Measurements from ENCODE around the gene SUCLG1. TPM values are rescaled to one million over a fixed set of nuclear protein-coding genes. Genes with fewer than 3 reads are reported as not detected.

Gene SUCLG1
- total RNA-seq, result 126 TPM

- Histone ChIP-seq H3K36me3 (ENCODE audit: control insufficient read depth in 3 of 3, insufficient read depth in 3 of 3, low read length in 3 of 3) (no peaks in the 10 kb centered on the region), H3K9me3 (ENCODE audit: control insufficient read depth in 3 of 3, low read length in 3 of 3) (no peaks in the 10 kb centered on the region), H3K4me1 (ENCODE audit: control insufficient read depth in 3 of 3, insufficient read depth in 3 of 3, low read length in 3 of 3) (peaks cover 19 to 22% (median 22%) of the 10 kb centered on the region in 3 donors), H3K4me3 (ENCODE audit: low read length in 3 of 3) (peak within 1 kb of the TSS; percentile 77 to 88 (median 86)), H3K9ac (ENCODE audit: low read depth in 1 of 3, low read length in 3 of 3) (peak within 1 kb of the TSS; percentile 85 to 98 (median 92)), H3K27me3 (ENCODE audit: control insufficient read depth in 3 of 3, insufficient read depth in 3 of 3, low read length in 3 of 3) (no peaks in the 10 kb centered on the region), H3K27ac (ENCODE audit: low read depth, low read length) (peak within 1 kb of the TSS; percentile 95)
Measured at GRCh38 chr2:84459018-84459943, at the start of gene SUCLG1. TSS of gene SUCLG1 (minus strand) at chr2:84459280. CDS start at chr2:84459269, 11 bp downstream.

GRCh38 chr2:84498150-84498799 is 39.2 kb upstream of the SUCLG1 start:
- Histone ChIP-seq H3K36me3 (ENCODE audit: control insufficient read depth in 3 of 3, insufficient read depth in 3 of 3, low read length in 3 of 3) (no peaks in the 10 kb centered on the region), H3K9me3 (ENCODE audit: control insufficient read depth in 3 of 3, low read length in 3 of 3) (no peaks in the 10 kb centered on the region), H3K4me3 (ENCODE audit: low read length in 3 of 3) (no peak overlapping the region), H3K27ac (ENCODE audit: low read depth, low read length) (no peak overlapping the region), H3K27me3 (ENCODE audit: control insufficient read depth in 3 of 3, insufficient read depth in 3 of 3, low read length in 3 of 3) (no peaks in the 10 kb centered on the region), H3K9ac (ENCODE audit: low read depth in 1 of 3, low read length in 3 of 3) (no peak overlapping the region), H3K4me1 (ENCODE audit: control insufficient read depth in 3 of 3, insufficient read depth in 3 of 3, low read length in 3 of 3) (no peaks in the 10 kb centered on the region)

- Histone ChIP-seq H3K36me3 (ENCODE audit: control insufficient read depth in 3 of 3, insufficient read depth in 3 of 3, low read length in 3 of 3) (no peaks in the 10 kb centered on the region), H3K9ac (ENCODE audit: low read depth in 1 of 3, low read length in 3 of 3) (no peak overlapping the region), H3K4me1 (ENCODE audit: control insufficient read depth in 3 of 3, insufficient read depth in 3 of 3, low read length in 3 of 3) (no peaks in the 10 kb centered on the region), H3K9me3 (ENCODE audit: control insufficient read depth in 3 of 3, low read length in 3 of 3) (no peaks in the 10 kb centered on the region), H3K27ac (ENCODE audit: low read depth, low read length) (no peak overlapping the region), H3K27me3 (ENCODE audit: control insufficient read depth in 3 of 3, insufficient read depth in 3 of 3, low read length in 3 of 3) (no peaks in the 10 kb centered on the region), H3K4me3 (ENCODE audit: low read length in 3 of 3) (no peak overlapping the region)
Measured at GRCh38 chr2:84497285-84497684, 38.2 kb upstream of the SUCLG1 start.

GRCh38 chr2:84496386-84496785 is 37.3 kb upstream of the SUCLG1 start:
- Histone ChIP-seq H3K27me3 (ENCODE audit: control insufficient read depth in 3 of 3, insufficient read depth in 3 of 3, low read length in 3 of 3) (no peaks in the 10 kb centered on the region), H3K9ac (ENCODE audit: low read depth in 1 of 3, low read length in 3 of 3) (no peak overlapping the region), H3K4me1 (ENCODE audit: control insufficient read depth in 3 of 3, insufficient read depth in 3 of 3, low read length in 3 of 3) (no peaks in the 10 kb centered on the region), H3K4me3 (ENCODE audit: low read length in 3 of 3) (no peak overlapping the region), H3K36me3 (ENCODE audit: control insufficient read depth in 3 of 3, insufficient read depth in 3 of 3, low read length in 3 of 3) (no peaks in the 10 kb centered on the region), H3K9me3 (ENCODE audit: control insufficient read depth in 3 of 3, low read length in 3 of 3) (no peaks in the 10 kb centered on the region), H3K27ac (ENCODE audit: low read depth, low read length) (no peak overlapping the region)

GRCh38 chr2:84495539-84496146 is 36.6 kb upstream of the SUCLG1 start:
- Histone ChIP-seq H3K27ac (ENCODE audit: low read depth, low read length) (no peak overlapping the region), H3K4me3 (ENCODE audit: low read length in 3 of 3) (no peak overlapping the region), H3K27me3 (ENCODE audit: control insufficient read depth in 3 of 3, insufficient read depth in 3 of 3, low read length in 3 of 3) (no peaks in the 10 kb centered on the region), H3K9me3 (ENCODE audit: control insufficient read depth in 3 of 3, low read length in 3 of 3) (no peaks in the 10 kb centered on the region), H3K36me3 (ENCODE audit: control insufficient read depth in 3 of 3, insufficient read depth in 3 of 3, low read length in 3 of 3) (no peaks in the 10 kb centered on the region), H3K9ac (ENCODE audit: low read depth in 1 of 3, low read length in 3 of 3) (no peak overlapping the region), H3K4me1 (ENCODE audit: control insufficient read depth in 3 of 3, insufficient read depth in 3 of 3, low read length in 3 of 3) (no peaks in the 10 kb centered on the region)

GRCh38 chr2:84494070-84494469 is 35.0 kb upstream of the SUCLG1 start:
- Histone ChIP-seq H3K9ac (ENCODE audit: low read depth in 1 of 3, low read length in 3 of 3) (no peak overlapping the region), H3K36me3 (ENCODE audit: control insufficient read depth in 3 of 3, insufficient read depth in 3 of 3, low read length in 3 of 3) (no peaks in the 10 kb centered on the region)

GRCh38 chr2:84493514-84493913 is 34.4 kb upstream of the SUCLG1 start:
- no peaks in the 10 kb centered on the region for H3K36me3 ChIP-seq (ENCODE audit: control insufficient read depth in 3 of 3, insufficient read depth in 3 of 3, low read length in 3 of 3)
- H3K27me3 ChIP-seq (ENCODE audit: control insufficient read depth in 3 of 3, insufficient read depth in 3 of 3, low read length in 3 of 3), result no peaks in the 10 kb centered on the region
- H3K9me3 ChIP-seq (ENCODE audit: control insufficient read depth in 3 of 3, low read length in 3 of 3), result no peaks in the 10 kb centered on the region
- no peak overlapping the region for H3K9ac ChIP-seq (ENCODE audit: low read depth in 1 of 3, low read length in 3 of 3)
- no peak overlapping the region for H3K27ac ChIP-seq (ENCODE audit: low read depth, low read length)
- no peak overlapping the region for H3K4me3 ChIP-seq (ENCODE audit: low read length in 3 of 3)
- H3K4me1 ChIP-seq (ENCODE audit: control insufficient read depth in 3 of 3, insufficient read depth in 3 of 3, low read length in 3 of 3), result no peaks in the 10 kb centered on the region

More at GRCh38 chr2:84494070-84494469, 35.0 kb upstream of the SUCLG1 start:
- no peaks in the 10 kb centered on the region for H3K27me3 ChIP-seq (ENCODE audit: control insufficient read depth in 3 of 3, insufficient read depth in 3 of 3, low read length in 3 of 3)
- no peaks in the 10 kb centered on the region for H3K4me1 ChIP-seq (ENCODE audit: control insufficient read depth in 3 of 3, insufficient read depth in 3 of 3, low read length in 3 of 3)
- H3K9me3 ChIP-seq (ENCODE audit: control insufficient read depth in 3 of 3, low read length in 3 of 3), result no peaks in the 10 kb centered on the region
- H3K4me3 ChIP-seq (ENCODE audit: low read length in 3 of 3), result no peak overlapping the region
- H3K27ac ChIP-seq (ENCODE audit: low read depth, low read length), result no peak overlapping the region

- Histone ChIP-seq H3K9me3 (ENCODE audit: control insufficient read depth in 3 of 3, low read length in 3 of 3) (no peaks in the 10 kb centered on the region), H3K4me3 (ENCODE audit: low read length in 3 of 3) (no peak overlapping the region)
Measured at GRCh38 chr2:84492571-84492970, 33.5 kb upstream of the SUCLG1 start.

GRCh38 chr2:84491741-84492140 is 32.7 kb upstream of the SUCLG1 start:
- no peaks in the 10 kb centered on the region for H3K36me3 ChIP-seq (ENCODE audit: control insufficient read depth in 3 of 3, insufficient read depth in 3 of 3, low read length in 3 of 3)
- H3K4me1 ChIP-seq (ENCODE audit: control insufficient read depth in 3 of 3, insufficient read depth in 3 of 3, low read length in 3 of 3), result no peaks in the 10 kb centered on the region
- no peaks in the 10 kb centered on the region for H3K27me3 ChIP-seq (ENCODE audit: control insufficient read depth in 3 of 3, insufficient read depth in 3 of 3, low read length in 3 of 3)
- H3K27ac ChIP-seq (ENCODE audit: low read depth, low read length), result no peak overlapping the region
- no peak overlapping the region for H3K4me3 ChIP-seq (ENCODE audit: low read length in 3 of 3)
- no peak overlapping the region for H3K9ac ChIP-seq (ENCODE audit: low read depth in 1 of 3, low read length in 3 of 3)
- no peaks in the 10 kb centered on the region for H3K9me3 ChIP-seq (ENCODE audit: control insufficient read depth in 3 of 3, low read length in 3 of 3)

More at GRCh38 chr2:84492571-84492970, 33.5 kb upstream of the SUCLG1 start:
- no peaks in the 10 kb centered on the region for H3K27me3 ChIP-seq (ENCODE audit: control insufficient read depth in 3 of 3, insufficient read depth in 3 of 3, low read length in 3 of 3)
- no peaks in the 10 kb centered on the region for H3K36me3 ChIP-seq (ENCODE audit: control insufficient read depth in 3 of 3, insufficient read depth in 3 of 3, low read length in 3 of 3)
- H3K27ac ChIP-seq (ENCODE audit: low read depth, low read length), result no peak overlapping the region
- no peak overlapping the region for H3K9ac ChIP-seq (ENCODE audit: low read depth in 1 of 3, low read length in 3 of 3)
- no peaks in the 10 kb centered on the region for H3K4me1 ChIP-seq (ENCODE audit: control insufficient read depth in 3 of 3, insufficient read depth in 3 of 3, low read length in 3 of 3)

- Histone ChIP-seq H3K9me3 (ENCODE audit: control insufficient read depth in 3 of 3, low read length in 3 of 3) (no peaks in the 10 kb centered on the region), H3K27me3 (ENCODE audit: control insufficient read depth in 3 of 3, insufficient read depth in 3 of 3, low read length in 3 of 3) (no peaks in the 10 kb centered on the region), H3K4me1 (ENCODE audit: control insufficient read depth in 3 of 3, insufficient read depth in 3 of 3, low read length in 3 of 3) (no peaks in the 10 kb centered on the region), H3K9ac (ENCODE audit: low read depth in 1 of 3, low read length in 3 of 3) (no peak overlapping the region), H3K36me3 (ENCODE audit: control insufficient read depth in 3 of 3, insufficient read depth in 3 of 3, low read length in 3 of 3) (no peaks in the 10 kb centered on the region), H3K4me3 (ENCODE audit: low read length in 3 of 3) (no peak overlapping the region), H3K27ac (ENCODE audit: low read depth, low read length) (no peak overlapping the region)
Measured at GRCh38 chr2:84491256-84491655, 32.2 kb upstream of the SUCLG1 start.

All from skeletal muscle tissue (tissue), 4 donors.